Fibroblast of lung (primary cell): ENCODE results near the gene ITPRIPL1. TPM values are rescaled to one million over a fixed set of nuclear protein-coding genes. Genes with fewer than 3 reads are reported as not detected.

ENCODE experiments used
- DNase-seq, 2 donors: peaks; one replicate each; pipeline versions ENCODE4 v3.0.0 to v3.0.0-alpha.2; 2010; ENCODE audit warnings: low read depth in 2 of 2
- H2AFZ ChIP-seq: 2 replicates; pipeline ENCODE4 v1.5.1; 2012; ENCODE audit warnings: low read length, control low read depth, inconsistent platforms
- H3K27ac ChIP-seq: 2 replicates; pipeline ENCODE4 v1.5.1; 2011; ENCODE audit warnings: low read length, control low read depth; ENCODE audit not compliant: insufficient read depth
- H3K27me3 ChIP-seq: 2 replicates; pipeline ENCODE4 v1.5.1; 2011; ENCODE audit warnings: mild to moderate bottlenecking, low read length; ENCODE audit not compliant: control insufficient read depth, insufficient read depth
- H3K36me3 ChIP-seq: 2 replicates; pipeline ENCODE4 v1.5.1; 2011; ENCODE audit warnings: low read length; ENCODE audit not compliant: control insufficient read depth, insufficient read depth
- H3K4me1 ChIP-seq: 2 replicates; pipeline ENCODE4 v1.5.1; 2011; ENCODE audit warnings: low read length; ENCODE audit not compliant: control insufficient read depth, insufficient read depth; ENCODE audit errors: extremely low read depth
- H3K4me2 ChIP-seq: 2 replicates; pipeline ENCODE4 v1.5.1; 2011; ENCODE audit warnings: low read length, control low read depth; ENCODE audit not compliant: insufficient read depth; ENCODE audit errors: extremely low read depth
- H3K4me3 ChIP-seq, 4 experiments: fragments of 200-600 bp in 1 of 4; sonication (generic) in 1 of 4; replicated peaks in 1 of 4; 2 replicates each; pipeline ENCODE4 v1.5.1; 2011 to 2016; ENCODE audit warnings: low read length in 4 of 4, low read depth in 3 of 4, mild to moderate bottlenecking in 3 of 4, control low read depth in 2 of 4, inconsistent platforms in 1 of 4, mixed read lengths in 1 of 4; ENCODE audit not compliant: insufficient read depth in 1 of 4; ENCODE audit errors: control extremely low read depth in 1 of 4
- H3K79me2 ChIP-seq: 2 replicates; pipeline ENCODE4 v1.5.1; 2012; ENCODE audit warnings: mild to moderate bottlenecking, low read length, inconsistent platforms; ENCODE audit not compliant: control insufficient read depth, insufficient read depth
- H3K9ac ChIP-seq: 2 replicates; pipeline ENCODE4 v1.5.1; 2011; ENCODE audit warnings: mild to moderate bottlenecking, low read length, control low read depth; ENCODE audit not compliant: insufficient read depth
- H3K9me3 ChIP-seq: 2 replicates; pipeline ENCODE4 v1.5.1; 2012; ENCODE audit warnings: low read depth, low read length; ENCODE audit not compliant: control insufficient read depth, insufficient read depth
- H4K20me1 ChIP-seq: 2 replicates; pipeline ENCODE4 v1.5.1; 2011; ENCODE audit warnings: low read length; ENCODE audit not compliant: control insufficient read depth, insufficient read depth; ENCODE audit errors: extremely low read depth
- EZH2 ChIP-seq: IDR thresholded peaks from 2 replicates; pipeline ENCODE4 v1.5.1; 2012; ENCODE audit warnings: low read length, control low read depth, mild to moderate bottlenecking; ENCODE audit errors: missing control alignments
- polyA plus RNA-seq, 2 donors: library from polyadenylated mRNA; depleted of rRNA in 1 of 2; stranded (reverse) in 1 of 2; unstranded in 1 of 2; fragments of >200 nt; gene quantifications; 2 replicates each; pipeline ENCODE4 v1.2.1, GENCODE V29; 2011 to 2012; ENCODE audit warnings: missing spikeins in 1 of 2
- total RNA-seq: library from RNA; depleted of rRNA; stranded (reverse); fragments of >200 nt; gene quantifications from 2 replicates; pipeline ENCODE4 v1.2.1, GENCODE V29; 2014
- TF ChIP-seq, protein P1 (sequence below), 2 donors: IDR thresholded peaks in 1 of 2; conservative IDR thresholded peaks in 1 of 2; 1 replicate in 1 of 2; 2 replicates in 1 of 2; pipeline ENCODE4 v1.5.1; 2011 to 2012; ENCODE audit warnings: low read length in 2 of 2, control low read depth in 1 of 2, inconsistent platforms in 1 of 2, low read depth in 1 of 2, mild to moderate bottlenecking in 1 of 2

Gene ITPRIPL1
- total and polyA plus RNA-seq, 2 donors (not counting 1 experiment from before 2014, with no cell fraction given): 2.0 to 4.1 TPM

DNA sequence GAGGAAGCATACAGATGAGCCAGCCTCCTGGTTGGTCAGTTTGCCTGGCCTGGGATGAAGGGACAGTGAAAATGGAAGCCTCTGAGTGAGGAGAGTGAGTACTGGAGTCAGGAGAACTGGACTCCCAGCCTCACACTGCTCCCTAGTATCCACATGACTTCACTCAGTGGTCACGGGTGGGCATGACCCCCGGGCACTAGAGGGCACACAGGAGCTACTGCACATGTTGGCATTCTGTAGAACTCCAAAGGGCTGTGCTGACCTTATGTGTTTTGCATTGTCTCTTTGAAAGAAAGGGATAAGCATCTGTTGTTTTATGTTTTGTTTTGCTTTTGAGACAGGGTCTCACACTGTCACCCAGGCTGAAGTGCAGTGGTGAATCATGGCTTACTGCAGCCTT, 34.2 kb downstream of the ITPRIPL1 start:
- Histone ChIP-seq H3K27me3 (no peaks in the 10 kb centered on the region), H3K9ac (no peak overlapping the region), H3K36me3 (peaks cover 5% of the 10 kb centered on the region), H3K4me2 (no peak overlapping the region), H4K20me1 (no peaks in the 10 kb centered on the region), H2AFZ (no peak overlapping the region), H3K4me3 (no peak overlapping the region), H3K4me1 (no peaks in the 10 kb centered on the region), H3K79me2 (no peaks in the 10 kb centered on the region), H3K9me3 (no peaks in the 10 kb centered on the region), H3K27ac (no peak overlapping the region)
- TF ChIP-seq EZH2: no peak
- TF ChIP-seq, protein P1, sequence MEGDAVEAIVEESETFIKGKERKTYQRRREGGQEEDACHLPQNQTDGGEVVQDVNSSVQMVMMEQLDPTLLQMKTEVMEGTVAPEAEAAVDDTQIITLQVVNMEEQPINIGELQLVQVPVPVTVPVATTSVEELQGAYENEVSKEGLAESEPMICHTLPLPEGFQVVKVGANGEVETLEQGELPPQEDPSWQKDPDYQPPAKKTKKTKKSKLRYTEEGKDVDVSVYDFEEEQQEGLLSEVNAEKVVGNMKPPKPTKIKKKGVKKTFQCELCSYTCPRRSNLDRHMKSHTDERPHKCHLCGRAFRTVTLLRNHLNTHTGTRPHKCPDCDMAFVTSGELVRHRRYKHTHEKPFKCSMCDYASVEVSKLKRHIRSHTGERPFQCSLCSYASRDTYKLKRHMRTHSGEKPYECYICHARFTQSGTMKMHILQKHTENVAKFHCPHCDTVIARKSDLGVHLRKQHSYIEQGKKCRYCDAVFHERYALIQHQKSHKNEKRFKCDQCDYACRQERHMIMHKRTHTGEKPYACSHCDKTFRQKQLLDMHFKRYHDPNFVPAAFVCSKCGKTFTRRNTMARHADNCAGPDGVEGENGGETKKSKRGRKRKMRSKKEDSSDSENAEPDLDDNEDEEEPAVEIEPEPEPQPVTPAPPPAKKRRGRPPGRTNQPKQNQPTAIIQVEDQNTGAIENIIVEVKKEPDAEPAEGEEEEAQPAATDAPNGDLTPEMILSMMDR (conservative IDR thresholded peaks at IDR 0.05 in 1 of 2, IDR thresholded peaks at IDR 0.05 in 1 of 2; ENCODE audit: low read depth in 1 of 2, low read length in 2 of 2): no peak
- DNase-seq: no peak

DNA sequence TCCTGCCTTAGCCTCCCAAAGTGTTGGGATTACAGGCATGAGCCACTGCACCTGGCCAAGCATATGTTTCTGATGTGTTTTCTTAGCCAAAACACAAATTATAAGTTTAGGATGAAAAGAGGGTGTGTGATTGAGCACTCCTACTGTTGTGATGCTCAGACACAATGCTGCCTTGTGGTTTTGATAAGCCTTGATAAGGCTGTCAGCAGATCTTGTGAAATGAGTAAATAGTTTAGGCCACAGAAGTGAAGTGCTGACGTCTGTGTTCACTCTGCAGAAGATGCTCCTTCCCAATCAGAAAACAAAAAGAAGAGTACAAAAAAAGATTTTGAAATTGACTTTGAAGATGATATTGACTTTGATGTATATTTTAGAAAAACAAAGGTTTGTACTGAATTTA, 34.7 kb downstream of the ITPRIPL1 start:
- TF ChIP-seq, protein P1 (conservative IDR thresholded peaks at IDR 0.05 in 1 of 2, IDR thresholded peaks at IDR 0.05 in 1 of 2; ENCODE audit: low read depth in 1 of 2, low read length in 2 of 2): no peak
- TF ChIP-seq EZH2: no peak
- H3K27me3 ChIP-seq: no peaks in the 10 kb centered on the region
- no peaks in the 10 kb centered on the region for H4K20me1 ChIP-seq
- H3K4me2 ChIP-seq: no peak overlapping the region
- no peak overlapping the region for H3K4me3 ChIP-seq
- no peak overlapping the region for H3K27ac ChIP-seq
- H3K4me1 ChIP-seq: no peaks in the 10 kb centered on the region
- H3K79me2 ChIP-seq: no peaks in the 10 kb centered on the region
- no peak overlapping the region for H3K9ac ChIP-seq
- peaks cover 8% of the 10 kb centered on the region for H3K36me3 ChIP-seq
- DNase-seq: no peak
- H3K9me3 ChIP-seq: no peaks in the 10 kb centered on the region
- H2AFZ ChIP-seq: no peak overlapping the region

DNA sequence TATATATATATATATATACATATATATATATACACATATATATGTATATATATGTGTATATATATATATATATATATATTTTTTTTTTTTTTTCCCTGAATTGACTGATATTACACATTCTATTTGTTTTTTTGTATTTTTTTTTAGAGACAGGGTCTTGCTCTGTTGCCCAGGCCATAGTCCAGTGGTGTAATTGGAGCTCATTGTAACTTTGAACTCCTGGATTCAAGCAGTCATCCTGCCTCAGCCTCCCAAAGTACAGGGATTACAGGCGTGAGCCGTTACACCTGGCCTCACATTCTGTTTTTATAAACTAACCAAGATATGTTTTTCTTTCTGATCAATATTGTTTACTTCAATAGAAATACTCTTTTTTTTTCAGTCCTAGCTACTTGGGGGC, 36.6 kb downstream of the ITPRIPL1 start:
- H3K27me3 ChIP-seq: no peaks in the 10 kb centered on the region
- H4K20me1 ChIP-seq: no peaks in the 10 kb centered on the region
- H3K27ac ChIP-seq: no peak overlapping the region
- no peaks in the 10 kb centered on the region for H3K9me3 ChIP-seq
- no peak overlapping the region for H2AFZ ChIP-seq
- no peak overlapping the region for H3K9ac ChIP-seq
- H3K79me2 ChIP-seq: no peaks in the 10 kb centered on the region
- no peak overlapping the region for H3K4me2 ChIP-seq
- H3K4me1 ChIP-seq: no peaks in the 10 kb centered on the region
- H3K36me3 ChIP-seq: peaks cover 8% of the 10 kb centered on the region
- DNase-seq: no peak
- no peak for TF ChIP-seq EZH2
- TF ChIP-seq, protein P1 (conservative IDR thresholded peaks at IDR 0.05 in 1 of 2, IDR thresholded peaks at IDR 0.05 in 1 of 2; ENCODE audit: low read depth in 1 of 2, low read length in 2 of 2): no peak
- no peak overlapping the region for H3K4me3 ChIP-seq
